Neuronal stem cell (in vitro differentiated cells): Measurements from ENCODE around the gene ACACA.

Experiments
- DNase-seq: peaks from one replicate; pipeline ENCODE4 v3.0.0-alpha.2; 2013; ENCODE audit warnings: low spot score
- H2AFZ ChIP-seq: one replicate; pipeline ENCODE4 v1.6.1; 2013; ENCODE audit warnings: mild to moderate bottlenecking, low read length, inconsistent platforms
- H2AK5ac ChIP-seq: 2 replicates; pipeline ENCODE4 v1.6.1; 2013; ENCODE audit warnings: low read depth, mild to moderate bottlenecking, inconsistent platforms, low read length, moderate library complexity, mixed read lengths
- H2BK120ac ChIP-seq: 2 replicates; pipeline ENCODE4 v1.6.1; 2013; ENCODE audit warnings: low read depth, mild to moderate bottlenecking, inconsistent platforms, low read length, moderate library complexity, mixed read lengths
- H2BK12ac ChIP-seq: one replicate; pipeline ENCODE4 v1.6.1; 2013; ENCODE audit warnings: low read length, inconsistent platforms
- H2BK15ac ChIP-seq: 2 replicates; pipeline ENCODE4 v1.6.1; 2013; ENCODE audit warnings: mild to moderate bottlenecking, low read length, inconsistent platforms, mixed read lengths
- H2BK5ac ChIP-seq: one replicate; pipeline ENCODE4 v1.6.1; 2013; ENCODE audit warnings: inconsistent platforms, mild to moderate bottlenecking, low read length, moderate library complexity
- H3K14ac ChIP-seq: one replicate; pipeline ENCODE4 v1.6.1; 2013; ENCODE audit warnings: low read length, inconsistent platforms
- H3K18ac ChIP-seq: 2 replicates; pipeline ENCODE4 v1.6.1; 2013; ENCODE audit warnings: low read length, inconsistent platforms
- H3K23ac ChIP-seq: 2 replicates; pipeline ENCODE4 v1.6.1; 2013; ENCODE audit warnings: low read depth, mild to moderate bottlenecking, mixed read lengths, low read length, inconsistent platforms; ENCODE audit not compliant: poor library complexity
- H3K27ac ChIP-seq: replicated peaks from 3 replicates; pipeline ENCODE4 v1.5.1; 2013; ENCODE audit warnings: low read length, inconsistent platforms
- H3K27me3 ChIP-seq, 3 experiments: 2 replicates each; pipeline ENCODE4 v1.6.1; 2013; ENCODE audit warnings: low read length in 3 of 3, mild to moderate bottlenecking in 2 of 3, inconsistent platforms in 1 of 3, low read depth in 1 of 3, mixed read lengths in 1 of 3, moderate library complexity in 1 of 3; ENCODE audit not compliant: control insufficient read depth in 3 of 3, insufficient read depth in 3 of 3
- H3K36me3 ChIP-seq, 2 donors: replicated peaks in 1 of 2; 2 replicates each; pipeline ENCODE4 v1.6.1; 2013; ENCODE audit warnings: low read length in 2 of 2; ENCODE audit not compliant: control insufficient read depth in 2 of 2, insufficient read depth in 2 of 2
- H3K4ac ChIP-seq: 2 replicates; pipeline ENCODE4 v1.6.1; 2013; ENCODE audit warnings: inconsistent platforms, mild to moderate bottlenecking, low read length, moderate library complexity
- H3K4me1 ChIP-seq, 2 donors: 1 replicate in 1 of 2; 2 replicates in 1 of 2; pipeline ENCODE4 v1.6.1; 2013; ENCODE audit warnings: low read length in 2 of 2, low read depth in 1 of 2; ENCODE audit not compliant: control insufficient read depth in 2 of 2, insufficient read depth in 1 of 2
- H3K4me2 ChIP-seq: one replicate; pipeline ENCODE4 v1.6.1; 2013; ENCODE audit warnings: mild to moderate bottlenecking, low read length, inconsistent platforms; ENCODE audit not compliant: insufficient read depth, poor library complexity, severe bottlenecking
- H3K4me3 ChIP-seq, 2 donors: 2 replicates each; pipeline ENCODE4 v1.5.1; 2013; ENCODE audit warnings: low read length in 2 of 2, mild to moderate bottlenecking in 2 of 2, inconsistent platforms in 1 of 2, moderate library complexity in 1 of 2
- H3K79me1 ChIP-seq: one replicate; pipeline ENCODE4 v1.6.1; 2013; ENCODE audit warnings: low read depth, mild to moderate bottlenecking, inconsistent platforms, low read length, moderate library complexity
- H3K9ac ChIP-seq: one replicate; pipeline ENCODE4 v1.6.1; 2013; ENCODE audit warnings: mild to moderate bottlenecking, low read depth, low read length, inconsistent platforms; ENCODE audit not compliant: poor library complexity
- H3K9me3 ChIP-seq, 2 donors: replicated peaks in 1 of 2; 2 replicates each; pipeline versions ENCODE3 to v1.6.1; 2013; ENCODE audit warnings: low read length in 2 of 2, mild to moderate bottlenecking in 2 of 2, inconsistent platforms in 1 of 2, low read depth in 1 of 2, mixed read lengths in 1 of 2, moderate library complexity in 1 of 2; ENCODE audit not compliant: control insufficient read depth in 2 of 2, insufficient read depth in 1 of 2
- H4K8ac ChIP-seq: one replicate; pipeline ENCODE4 v1.6.1; 2013; ENCODE audit warnings: low read depth, mild to moderate bottlenecking, inconsistent platforms, low read length, moderate library complexity
- H4K91ac ChIP-seq: one replicate; pipeline ENCODE4 v1.6.1; 2013; ENCODE audit warnings: low read length, low read depth, mild to moderate bottlenecking, inconsistent platforms; ENCODE audit not compliant: poor library complexity
- WGBS, 2 donors: extraction: QIAGEN DNeasy Blood & Tissue Kit; methylation state at CpG; one replicate each; pipeline ENCODE4 v1.1.7; 2013; ENCODE audit warnings: missing lambda C conversion rate in 2 of 2, mixed read lengths in 1 of 2; ENCODE audit not compliant: insufficient read length in 2 of 2, insufficient replicate concordance in 1 of 2; ENCODE audit errors: extremely low coverage in 2 of 2; 5-methylcytosine and 5-hydroxymethylcytosine counted together

The ACACA gene

DNA sequence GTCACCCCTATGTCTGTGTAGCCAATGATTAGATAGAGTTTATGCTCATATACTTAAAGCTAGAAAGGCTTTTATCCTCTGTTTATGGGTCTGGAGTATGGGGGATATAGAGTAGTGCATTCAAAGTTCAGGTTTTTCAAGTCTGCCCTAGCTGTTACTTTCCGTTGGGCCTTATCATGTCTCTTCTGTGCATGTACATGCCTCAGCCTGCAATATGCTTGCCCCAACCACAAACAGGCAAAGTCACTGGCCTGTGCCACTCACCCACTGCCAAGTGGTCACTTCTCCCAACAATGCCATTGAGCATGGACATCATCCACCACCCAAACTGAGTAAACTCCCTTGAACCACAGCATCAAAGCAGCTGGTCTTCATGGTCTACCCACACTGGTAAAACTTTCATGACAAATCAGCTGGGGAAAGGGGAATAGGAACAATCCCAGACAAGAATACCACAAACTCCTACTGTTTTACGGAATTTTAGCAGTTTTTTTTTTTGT, 101.2 kb downstream of the ACACA start:
- H3K79me1 ChIP-seq, result no peaks in the 10 kb centered on the region
- no peak overlapping the region for H3K18ac ChIP-seq
- no peak overlapping the region for H2BK120ac ChIP-seq
- no peak overlapping the region for H3K9ac ChIP-seq
- peaks cover 6 to 8% of the 10 kb centered on the region in 2 donors for H3K4me1 ChIP-seq
- H3K4me2 ChIP-seq, result no peak overlapping the region
- peaks cover 0 to 67% of the 10 kb centered on the region in 2 donors for H3K36me3 ChIP-seq
- no peak overlapping the region for H2BK5ac ChIP-seq
- no peak overlapping the region for H2AK5ac ChIP-seq
- no peaks in the 10 kb centered on the region for H3K27me3 ChIP-seq
- H3K9me3 ChIP-seq, result no peaks in the 10 kb centered on the region
- no peak overlapping the region for H2AFZ ChIP-seq
- no peak overlapping the region for H4K8ac ChIP-seq
- no peak overlapping the region for H3K4me3 ChIP-seq
- no peak overlapping the region for H3K14ac ChIP-seq
- no peak overlapping the region for H3K27ac ChIP-seq
- no peak for DNase-seq
- no CpG with 5 or more reads among the region's 2 CpGs for WGBS, 2 donors
- H3K4ac ChIP-seq, result no peak overlapping the region
- H4K91ac ChIP-seq, result no peak overlapping the region
- no peak overlapping the region for H2BK15ac ChIP-seq
- no peak overlapping the region for H3K23ac ChIP-seq
- no peak overlapping the region for H2BK12ac ChIP-seq

DNA sequence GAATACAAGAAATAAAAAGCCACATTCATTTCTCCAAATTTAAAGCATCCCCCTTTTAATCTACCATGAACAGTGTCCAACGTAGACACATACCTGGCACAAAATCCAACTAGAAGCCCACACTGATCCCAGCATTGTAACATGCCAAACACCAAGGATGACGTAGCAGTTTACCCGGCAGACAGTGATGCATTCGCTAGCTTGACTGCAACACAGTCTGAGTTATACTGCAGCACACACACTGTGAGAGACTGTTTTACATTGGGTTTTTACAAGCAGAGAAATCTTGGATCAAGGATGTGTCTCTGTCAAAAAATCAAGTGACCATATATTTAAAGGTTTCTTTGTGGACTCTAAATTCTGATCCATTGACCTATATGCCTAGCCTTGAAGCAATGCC, 105.3 kb downstream of the ACACA start:
- Histone ChIP-seq H3K4ac (no peak overlapping the region), H3K4me3 (no peak overlapping the region), H3K79me1 (no peaks in the 10 kb centered on the region), H2BK15ac (no peak overlapping the region), H3K23ac (no peak overlapping the region), H3K27me3 (no peaks in the 10 kb centered on the region), H2BK5ac (no peak overlapping the region), H4K91ac (no peak overlapping the region), H3K14ac (no peak overlapping the region), H2AK5ac (no peak overlapping the region), H2AFZ (no peak overlapping the region), H3K18ac (no peak overlapping the region), H4K8ac (no peak overlapping the region), H3K27ac (peak overlapping the region; percentile 26), H2BK120ac (no peak overlapping the region), H3K4me2 (no peak overlapping the region), H2BK12ac (no peak overlapping the region), H3K36me3 (peaks cover 0 to 31% of the 10 kb centered on the region in 2 donors), H3K4me1 (peaks cover 17 to 26% of the 10 kb centered on the region in 2 donors), H3K9me3 (no peaks in the 10 kb centered on the region), H3K9ac (no peak overlapping the region)
- no CpG with 5 or more reads among the region's 4 CpGs for WGBS, 2 donors
- no peak for DNase-seq

DNA sequence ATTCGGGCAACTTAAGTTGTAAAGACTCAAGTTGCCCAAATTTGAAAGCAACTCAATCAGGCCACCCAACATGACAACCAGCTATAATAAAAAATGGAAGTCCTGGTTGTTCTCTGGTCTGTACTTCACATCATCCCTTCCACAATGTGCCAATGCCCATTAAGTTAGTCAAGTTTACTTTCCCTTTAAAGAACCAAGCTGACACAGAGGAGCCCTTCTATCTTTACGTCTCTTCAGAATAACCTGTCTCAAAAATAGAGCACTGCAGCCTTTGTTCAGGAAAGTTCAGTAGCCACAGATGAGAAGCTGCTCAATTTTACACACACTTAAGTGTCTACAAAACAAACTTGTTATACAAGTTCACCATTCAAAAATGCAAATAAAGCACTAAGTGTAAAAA, 106.0 kb downstream of the ACACA start:
- Histone ChIP-seq H4K91ac (no peak overlapping the region), H2BK120ac (no peak overlapping the region), H3K79me1 (no peaks in the 10 kb centered on the region), H2AK5ac (no peak overlapping the region), H2BK15ac (no peak overlapping the region), H3K18ac (no peak overlapping the region), H3K4me3 (no peak overlapping the region), H3K23ac (no peak overlapping the region), H3K36me3 (peaks cover 0 to 29% of the 10 kb centered on the region in 2 donors), H3K4me2 (no peak overlapping the region), H4K8ac (no peak overlapping the region), H3K14ac (no peak overlapping the region), H3K4ac (no peak overlapping the region), H3K27ac (peak overlapping the region; percentile 52), H3K4me1 (peaks cover 17 to 26% of the 10 kb centered on the region in 2 donors), H3K9me3 (no peaks in the 10 kb centered on the region), H3K27me3 (no peaks in the 10 kb centered on the region), H2AFZ (no peak overlapping the region), H2BK5ac (no peak overlapping the region), H2BK12ac (no peak overlapping the region), H3K9ac (no peak overlapping the region)
- no CpG with 5 or more reads among the region's 2 CpGs for WGBS, 2 donors
- no peak for DNase-seq

DNA sequence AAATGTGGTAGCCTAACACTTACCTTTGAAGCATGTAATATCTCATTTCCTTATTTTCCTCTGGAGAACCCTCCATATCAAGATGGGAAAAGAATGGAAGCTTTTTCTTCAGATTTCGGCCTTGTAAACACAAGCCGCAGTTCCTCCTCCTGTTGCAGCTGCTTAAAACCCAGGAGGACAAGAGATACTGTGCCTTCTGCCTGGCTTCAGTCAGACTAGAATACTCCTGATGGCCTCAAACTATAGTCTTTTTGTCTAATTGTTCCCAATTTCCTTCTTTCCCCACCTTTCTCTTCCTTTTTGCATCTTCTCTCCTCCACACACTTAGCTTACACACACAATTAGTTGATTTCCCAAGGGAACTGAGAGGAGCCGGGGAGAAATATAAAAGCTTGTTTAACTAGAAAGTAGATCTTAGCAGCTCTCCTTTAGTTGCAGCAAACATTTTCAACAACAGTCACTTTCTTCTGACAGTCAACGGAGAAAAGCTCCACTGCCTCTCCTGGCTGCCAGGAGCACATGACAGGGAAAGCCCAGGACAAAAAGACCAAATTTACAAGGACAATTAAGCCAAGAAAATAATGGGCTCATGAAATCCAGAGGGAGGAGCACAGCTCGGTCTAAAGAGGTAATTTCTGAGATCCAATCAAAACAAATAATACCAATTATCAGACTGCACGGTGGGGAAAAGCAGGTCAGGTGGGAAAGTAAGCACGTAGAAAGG, 107.2 kb downstream of the ACACA start:
- WGBS, 2 donors, result no CpG with 5 or more reads among the region's 7 CpGs

More for the DNA sequence above, 107.2 kb downstream of the ACACA start:
- no peak overlapping the region for H2BK5ac ChIP-seq
- H3K79me1 ChIP-seq, result no peaks in the 10 kb centered on the region
- H4K8ac ChIP-seq, result no peak overlapping the region
- H2BK120ac ChIP-seq, result no peak overlapping the region
- H3K23ac ChIP-seq, result no peak overlapping the region
- H3K9me3 ChIP-seq, result no peaks in the 10 kb centered on the region
- H2AFZ ChIP-seq, result peak overlapping the region; percentile 72
- H3K36me3 ChIP-seq, result peaks cover 0 to 18% of the 10 kb centered on the region in 2 donors
- H2AK5ac ChIP-seq, result no peak overlapping the region
- DNase-seq, result peak; percentile 42
- no peak overlapping the region for H2BK15ac ChIP-seq
- peaks cover 23 to 26% of the 10 kb centered on the region in 2 donors for H3K4me1 ChIP-seq
- H3K27me3 ChIP-seq, result no peaks in the 10 kb centered on the region
- H3K14ac ChIP-seq, result no peak overlapping the region
- peak overlapping the region; percentile 94 for H3K27ac ChIP-seq
- H4K91ac ChIP-seq, result no peak overlapping the region
- H3K4me3 ChIP-seq, result no peak overlapping the region
- no peak overlapping the region for H2BK12ac ChIP-seq
- H3K4ac ChIP-seq, result no peak overlapping the region
- no peak overlapping the region for H3K18ac ChIP-seq
- H3K4me2 ChIP-seq, result peak overlapping the region; percentile 40
- no peak overlapping the region for H3K9ac ChIP-seq
